Mesothelial cell of epicardium (in vitro differentiated cells): ENCODE data around the gene ADGRD1. TPM values are rescaled to one million over a fixed set of nuclear protein-coding genes. Genes with fewer than 3 reads are reported as not detected.

Experiments used
- DNase-seq, 2 experiments: peaks; one replicate each; pipeline ENCODE4 v3.0.0; 2021; ENCODE audit warnings: low spot score in 2 of 2; ENCODE audit not compliant: unreplicated experiment in 2 of 2
- H3K27ac Mint-ChIP-seq: 2 replicates; pipeline ENCODE4 v1.8.0; 2021; ENCODE audit warnings: mixed read lengths
- H3K27me3 Mint-ChIP-seq: 2 replicates; pipeline ENCODE4 v1.8.0; 2021; ENCODE audit warnings: low read depth, mixed read lengths
- H3K36me3 Mint-ChIP-seq: 2 replicates; pipeline ENCODE4 v1.8.0; 2021; ENCODE audit warnings: mixed read lengths
- H3K4me1 Mint-ChIP-seq: 2 replicates; pipeline ENCODE4 v1.8.0; 2021; ENCODE audit warnings: mixed read lengths
- H3K4me3 Mint-ChIP-seq: 2 replicates; pipeline ENCODE4 v1.8.0; 2021; ENCODE audit warnings: mild to moderate bottlenecking, moderate library complexity, mixed read lengths
- H3K9me3 Mint-ChIP-seq: 2 replicates; pipeline ENCODE4 v1.8.0; 2021; ENCODE audit warnings: mixed read lengths
- total RNA-seq: library from RNA; stranded (reverse); gene quantifications from 3 replicates; pipeline ENCODE4 v1.2.1, GENCODE V29; 2021
- TF ChIP-seq, protein P1 (sequence below): fragments of 200-600 bp; sonication (generic); IDR thresholded peaks from one replicate; pipeline ENCODE4 v1.5.0; 2021; ENCODE audit warnings: antibody characterized with exemption; ENCODE audit not compliant: unreplicated experiment

The ADGRD1 gene
- total RNA-seq, 1 donor from 2014 or later: 7.2 TPM

DNA sequence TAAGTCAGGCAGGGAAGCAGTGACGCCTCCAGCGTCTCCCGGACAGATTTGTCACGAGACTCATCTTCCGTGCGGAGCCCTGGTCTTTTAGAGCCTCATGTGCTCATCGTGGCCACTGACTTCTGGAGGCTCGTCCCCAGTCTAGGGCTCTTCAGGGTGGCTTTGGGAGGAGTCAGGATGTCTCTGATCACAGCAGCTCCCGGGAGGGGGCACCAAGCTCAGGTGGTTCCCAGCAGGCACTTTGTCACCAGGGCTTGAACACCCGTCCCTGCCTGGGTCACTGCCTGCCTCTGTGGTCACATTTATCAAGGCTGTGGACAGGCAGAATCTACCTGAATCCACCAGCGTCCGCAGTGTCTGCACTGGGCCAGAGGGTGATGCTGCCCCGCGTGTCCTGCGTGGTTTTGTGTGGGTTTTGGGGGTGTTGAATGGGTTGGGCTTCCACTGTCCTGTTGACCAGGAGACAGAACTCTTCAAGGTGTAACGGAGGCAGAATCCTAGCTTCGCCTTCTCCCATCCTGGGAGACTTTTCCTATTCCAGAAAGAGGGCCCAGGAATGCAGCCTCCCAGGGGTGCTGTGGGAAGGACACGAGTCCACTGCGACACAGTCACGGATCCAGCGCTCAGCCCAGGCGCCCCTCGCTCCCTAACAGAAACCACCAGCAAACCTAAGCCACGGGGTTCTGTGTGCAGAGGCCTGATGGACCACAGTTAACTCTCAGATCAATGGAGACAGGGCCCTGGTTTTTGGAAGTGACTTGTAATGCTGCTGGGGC is 132.3 kb downstream of the ADGRD1 start:
- TF ChIP-seq, protein P1, sequence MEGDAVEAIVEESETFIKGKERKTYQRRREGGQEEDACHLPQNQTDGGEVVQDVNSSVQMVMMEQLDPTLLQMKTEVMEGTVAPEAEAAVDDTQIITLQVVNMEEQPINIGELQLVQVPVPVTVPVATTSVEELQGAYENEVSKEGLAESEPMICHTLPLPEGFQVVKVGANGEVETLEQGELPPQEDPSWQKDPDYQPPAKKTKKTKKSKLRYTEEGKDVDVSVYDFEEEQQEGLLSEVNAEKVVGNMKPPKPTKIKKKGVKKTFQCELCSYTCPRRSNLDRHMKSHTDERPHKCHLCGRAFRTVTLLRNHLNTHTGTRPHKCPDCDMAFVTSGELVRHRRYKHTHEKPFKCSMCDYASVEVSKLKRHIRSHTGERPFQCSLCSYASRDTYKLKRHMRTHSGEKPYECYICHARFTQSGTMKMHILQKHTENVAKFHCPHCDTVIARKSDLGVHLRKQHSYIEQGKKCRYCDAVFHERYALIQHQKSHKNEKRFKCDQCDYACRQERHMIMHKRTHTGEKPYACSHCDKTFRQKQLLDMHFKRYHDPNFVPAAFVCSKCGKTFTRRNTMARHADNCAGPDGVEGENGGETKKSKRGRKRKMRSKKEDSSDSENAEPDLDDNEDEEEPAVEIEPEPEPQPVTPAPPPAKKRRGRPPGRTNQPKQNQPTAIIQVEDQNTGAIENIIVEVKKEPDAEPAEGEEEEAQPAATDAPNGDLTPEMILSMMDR: no peak
- H3K27ac Mint-ChIP-seq: no peak overlapping the region
- H3K27me3 Mint-ChIP-seq: peaks cover 6% of the 10 kb centered on the region
- no peaks in the 10 kb centered on the region for H3K9me3 Mint-ChIP-seq
- H3K36me3 Mint-ChIP-seq: no peaks in the 10 kb centered on the region
- H3K4me1 Mint-ChIP-seq: no peaks in the 10 kb centered on the region
- peak; percentile 13 to 34 for DNase-seq
- H3K4me3 Mint-ChIP-seq: no peak overlapping the region

DNA sequence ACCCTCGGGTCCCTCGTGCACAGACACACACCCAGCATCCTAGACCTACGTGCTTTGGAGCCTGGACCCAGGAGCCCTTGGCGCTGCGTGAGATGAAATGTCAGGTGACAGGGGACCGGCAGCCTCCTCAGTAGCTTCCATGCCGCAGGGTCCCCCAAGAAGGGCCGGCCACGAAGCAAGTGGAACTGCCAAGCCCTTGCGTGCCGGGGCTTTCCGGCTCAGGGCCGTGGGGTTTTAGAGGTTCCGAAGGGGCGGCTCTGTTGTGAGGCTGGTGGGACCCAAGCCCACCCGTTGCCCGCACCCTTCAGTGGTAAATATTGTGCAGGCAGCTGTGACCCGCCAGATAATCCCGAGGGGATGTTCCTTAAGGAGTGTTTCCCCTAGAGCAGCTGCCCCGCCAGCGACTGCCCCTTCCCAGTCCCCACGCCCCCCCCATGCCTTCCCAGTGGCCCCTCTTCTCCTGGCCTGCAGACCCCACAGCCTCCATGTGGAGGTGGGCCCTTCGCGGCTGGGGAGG is 133.7 kb downstream of the ADGRD1 start:
- TF ChIP-seq, protein P1: no peak
- Mint-ChIP-seq H3K27ac (no peak overlapping the region), H3K9me3 (no peaks in the 10 kb centered on the region), H3K4me3 (no peak overlapping the region), H3K4me1 (no peaks in the 10 kb centered on the region), H3K36me3 (no peaks in the 10 kb centered on the region), H3K27me3 (peaks cover 2% of the 10 kb centered on the region)
- peak; percentile 12 to 28 for DNase-seq

DNA sequence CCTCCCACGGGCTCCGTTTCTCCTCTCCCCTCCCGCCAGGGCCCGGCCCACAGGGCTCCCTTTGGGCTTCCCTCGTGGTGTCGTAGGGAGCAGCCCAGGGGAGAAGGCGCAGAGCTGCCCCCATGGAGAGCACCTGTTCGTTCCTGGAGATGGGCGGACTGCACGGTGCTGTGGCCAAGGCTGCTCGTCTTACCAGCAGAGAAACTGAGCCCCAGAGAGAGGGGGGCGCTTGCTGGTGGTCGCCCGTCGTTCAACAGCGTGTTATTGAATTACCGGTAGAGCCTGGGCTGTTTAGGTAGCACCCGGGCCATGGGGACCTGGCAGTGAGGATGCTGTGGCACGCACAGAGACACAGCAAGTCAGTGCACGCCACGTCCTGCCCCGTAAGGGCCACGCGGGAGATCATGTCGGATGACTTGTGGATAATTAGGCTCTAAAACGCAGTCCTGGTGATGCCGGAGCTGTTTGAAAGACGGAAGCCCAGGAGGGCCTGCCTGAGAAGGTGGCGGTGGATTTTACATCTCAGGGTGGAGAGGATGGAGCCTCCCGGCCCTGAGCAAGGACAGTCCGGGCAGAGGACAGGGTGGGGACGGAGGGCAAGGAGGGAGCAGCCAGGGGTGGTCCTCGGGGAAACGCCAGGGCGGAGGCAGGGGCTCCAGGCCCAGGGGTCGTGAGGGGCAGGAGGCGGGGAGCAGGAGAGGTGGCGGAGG is 134.4 kb downstream of the ADGRD1 start:
- Mint-ChIP-seq H3K27ac (no peak overlapping the region), H3K4me3 (no peak overlapping the region), H3K4me1 (no peaks in the 10 kb centered on the region), H3K27me3 (peaks cover 2% of the 10 kb centered on the region), H3K9me3 (no peaks in the 10 kb centered on the region), H3K36me3 (no peaks in the 10 kb centered on the region)
- TF ChIP-seq, protein P1: no peak
- DNase-seq: peak; percentile 20 to 28

DNA sequence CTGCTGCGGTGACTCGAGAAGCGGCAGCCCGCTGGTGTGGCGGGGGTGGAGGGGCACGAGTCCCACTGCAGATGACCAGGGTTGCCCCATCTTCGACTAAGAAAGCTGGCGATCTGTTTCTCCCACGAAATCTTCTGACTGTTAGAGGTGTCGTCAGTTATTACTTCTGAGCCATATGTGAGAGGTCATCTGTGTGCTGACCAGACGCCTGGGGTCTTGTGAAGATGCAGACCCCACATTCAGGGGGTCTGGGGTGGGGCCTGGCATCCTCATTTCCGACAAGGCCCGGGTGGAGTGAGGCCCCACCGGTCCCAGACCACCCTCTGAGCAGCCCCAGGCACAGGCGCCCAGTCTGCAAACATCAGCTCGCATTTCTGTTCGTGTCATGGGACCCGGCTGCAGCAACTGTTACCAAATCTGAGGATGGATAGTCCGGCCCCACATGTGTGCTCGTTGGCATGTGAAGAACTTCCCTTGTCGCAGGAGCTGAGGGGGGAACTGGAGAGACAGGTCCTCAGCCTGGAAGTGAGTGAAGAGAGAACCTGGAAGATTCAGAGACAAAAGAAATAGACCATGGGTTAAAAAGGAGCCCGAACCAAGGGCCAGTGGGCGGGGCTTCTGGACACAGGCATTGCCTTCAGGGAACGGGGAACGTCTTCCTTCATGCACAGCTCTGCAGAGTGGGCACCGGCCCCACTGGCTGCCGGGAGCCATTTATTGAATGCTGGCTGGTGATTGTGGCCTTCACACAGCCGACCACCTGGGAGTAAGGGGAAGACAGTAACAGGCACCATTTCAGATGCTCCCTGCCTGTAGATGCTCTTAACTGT is 135.2 kb downstream of the ADGRD1 start:
- Mint-ChIP-seq H3K27ac (no peak overlapping the region), H3K4me3 (no peak overlapping the region), H3K27me3 (no peaks in the 10 kb centered on the region), H3K36me3 (no peaks in the 10 kb centered on the region), H3K4me1 (no peaks in the 10 kb centered on the region), H3K9me3 (no peaks in the 10 kb centered on the region)
- DNase-seq: peak in 1 of 2 experiments; percentile 13
- TF ChIP-seq, protein P1: no peak

DNA sequence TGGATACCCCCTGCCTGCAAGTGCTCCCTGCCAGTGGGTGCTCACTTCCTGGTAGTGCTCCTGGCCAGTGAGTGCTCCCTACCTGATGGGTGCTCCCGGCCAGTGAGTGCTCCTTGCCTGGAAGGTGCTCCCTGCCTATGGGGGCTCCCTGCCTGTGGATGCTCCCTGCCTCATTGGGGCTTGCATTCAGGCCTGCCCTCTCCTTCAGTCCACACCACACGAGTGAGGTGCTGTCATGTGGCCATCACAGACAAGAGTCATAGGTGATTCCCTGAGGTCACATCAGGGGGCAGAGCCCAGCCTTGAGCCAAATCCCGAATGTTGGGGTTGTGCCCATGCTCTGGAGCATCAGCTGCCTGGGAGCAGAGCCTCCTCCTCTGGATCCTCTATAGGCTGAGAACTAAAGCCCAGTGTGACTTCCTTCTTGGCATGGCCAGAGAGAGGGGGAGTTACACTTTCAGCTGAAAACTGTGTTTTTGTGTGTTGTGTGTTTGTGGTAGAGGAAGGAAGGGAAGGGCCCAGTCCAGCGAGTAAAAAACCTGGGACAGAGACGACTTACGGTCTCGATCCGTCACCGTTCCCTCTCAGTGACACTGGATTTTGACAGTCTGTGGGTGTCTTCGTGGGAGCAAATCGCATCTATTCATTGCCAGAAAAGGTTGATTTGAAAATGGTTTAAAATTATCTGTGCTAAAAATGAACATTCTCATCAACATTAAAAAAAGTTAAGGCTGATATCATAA is 136.0 kb downstream of the ADGRD1 start:
- TF ChIP-seq, protein P1: no peak
- no peaks in the 10 kb centered on the region for H3K9me3 Mint-ChIP-seq
- H3K36me3 Mint-ChIP-seq: no peaks in the 10 kb centered on the region
- no peaks in the 10 kb centered on the region for H3K27me3 Mint-ChIP-seq
- H3K4me3 Mint-ChIP-seq: no peak overlapping the region
- no peaks in the 10 kb centered on the region for H3K4me1 Mint-ChIP-seq
- no peak overlapping the region for H3K27ac Mint-ChIP-seq
- DNase-seq: no peak
